Activated CD4-positive, alpha-beta T cell treated with anti-CD3 and anti-CD28 coated beads, Interleukin-2, amount 10 ng/mL, durations not matched to agents 7 days and 5 days (primary cell): ENCODE measurements around the gene MEIOB. TPM values are rescaled to one million over a fixed set of nuclear protein-coding genes. Genes with fewer than 3 reads are reported as not detected.

Experiments
- CTCF ChIA-PET: fragments of 350-600 bp; sonication (Branson Sonifier 250); formaldehyde crosslinking; loops from one replicate; lab custom pipeline; 2021; ENCODE audit warnings: antibody characterized with exemption; lab: Charles Lee
- POLR2A ChIA-PET: fragments of 350-600 bp; sonication (Branson Sonifier 250); formaldehyde crosslinking; loops from one replicate; lab custom pipeline; 2021; ENCODE audit warnings: antibody characterized with exemption; lab: Charles Lee
- DNase-seq: peaks from one replicate; pipeline ENCODE4 v3.0.0-alpha.2; 2020
- H3K27ac Mint-ChIP-seq: one replicate; pipeline ENCODE4 v1.8.0; 2021; ENCODE audit warnings: mild to moderate bottlenecking, moderate library complexity, mixed read lengths
- H3K27me3 Mint-ChIP-seq: one replicate; pipeline ENCODE4 v1.8.0; 2021; ENCODE audit warnings: mixed read lengths
- H3K36me3 Mint-ChIP-seq: one replicate; pipeline ENCODE4 v1.8.0; 2021; ENCODE audit warnings: low read depth, mixed read lengths
- H3K4me1 Mint-ChIP-seq: one replicate; pipeline ENCODE4 v1.8.0; 2021; ENCODE audit warnings: mixed read lengths
- H3K4me3 Mint-ChIP-seq: one replicate; pipeline ENCODE4 v1.8.0; 2021; ENCODE audit warnings: mild to moderate bottlenecking, moderate library complexity, mixed read lengths
- H3K9me3 Mint-ChIP-seq: one replicate; pipeline ENCODE4 v1.8.0; 2021; ENCODE audit warnings: mixed read lengths
- total RNA-seq, 2 experiments: library from RNA; stranded (reverse); gene quantifications; one replicate each; pipeline ENCODE4 v1.2.3, GENCODE V29; 2021

The MEIOB gene
- total RNA-seq, 2 experiments from 2014 or later = not detected

DNA sequence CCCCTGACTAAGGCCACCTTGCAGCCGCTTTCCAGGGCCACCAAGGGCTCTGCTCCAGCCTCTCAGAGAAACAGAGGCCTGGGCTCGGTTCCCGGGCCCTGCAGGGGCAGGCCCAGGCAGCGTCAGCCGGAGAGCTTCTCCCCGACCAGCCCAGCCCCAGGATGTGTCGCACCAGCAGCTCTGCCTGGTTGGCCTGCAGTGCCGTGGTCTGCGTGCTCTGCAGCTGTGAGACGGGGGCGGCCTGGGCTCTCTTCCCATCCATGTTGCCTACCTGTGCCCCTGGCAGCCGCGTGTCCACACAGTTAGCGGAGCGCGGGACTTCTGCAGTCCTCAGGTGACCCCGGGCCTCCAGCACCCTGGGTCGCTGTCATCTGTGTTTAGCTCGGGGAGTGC, 83.3 kb downstream of the MEIOB start:
- Mint-ChIP-seq H3K4me3 (no peak overlapping the region), H3K27me3 (no peaks in the 10 kb centered on the region), H3K27ac (no peak overlapping the region), H3K4me1 (peaks cover 8% of the 10 kb centered on the region), H3K9me3 (no peaks in the 10 kb centered on the region), H3K36me3 (peaks cover 4% of the 10 kb centered on the region)
- ChIA-PET POLR2A (no interaction called here), CTCF (interaction anchor here (0.6 kb wide), 1 partner anchor 675 kb away, joined by 3 read pairs; no protein-coding TSS in a partner anchor)
- no peak for DNase-seq

DNA sequence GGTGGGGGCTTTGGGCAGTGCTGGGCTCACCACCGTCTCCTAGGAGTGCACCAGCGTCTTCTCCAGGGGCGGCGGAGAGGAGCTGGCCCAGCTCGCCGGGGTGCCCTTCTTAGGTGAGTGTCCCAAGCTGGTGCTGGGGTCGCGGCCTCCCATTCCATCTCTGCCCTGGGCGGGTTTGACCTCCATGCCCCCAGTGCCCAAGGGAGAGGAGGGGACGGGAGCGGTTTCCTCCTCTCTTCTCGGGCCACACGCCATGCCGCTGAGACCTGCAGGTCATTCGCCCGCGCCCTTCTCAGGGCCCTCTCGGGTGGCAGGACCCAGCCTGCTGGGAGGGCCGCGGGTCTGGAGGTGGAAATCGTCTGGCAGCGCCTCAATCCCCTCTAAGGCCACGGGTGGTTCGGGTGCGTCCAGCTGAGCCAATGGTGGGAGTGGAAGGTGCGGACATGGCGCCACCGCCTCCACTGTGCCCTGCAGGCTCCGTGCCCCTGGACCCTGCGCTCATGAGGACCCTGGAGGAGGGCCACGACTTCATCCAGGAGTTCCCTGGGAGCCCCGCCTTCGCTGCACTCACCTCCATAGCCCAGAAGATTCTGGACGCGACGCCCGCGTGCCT, 83.8 kb downstream of the MEIOB start:
- Mint-ChIP-seq H3K27ac (no peak overlapping the region), H3K9me3 (no peaks in the 10 kb centered on the region), H3K27me3 (no peaks in the 10 kb centered on the region), H3K4me3 (no peak overlapping the region), H3K4me1 (peaks cover 12% of the 10 kb centered on the region), H3K36me3 (peaks cover 7% of the 10 kb centered on the region)
- ChIA-PET CTCF (interaction anchor here (0.6 to 0.8 kb wide), 2 partner anchors 13 to 675 kb away, joined by 3 to 4 read pairs; no protein-coding TSS in a partner anchor), POLR2A (no interaction called here)
- DNase-seq = no peak

DNA sequence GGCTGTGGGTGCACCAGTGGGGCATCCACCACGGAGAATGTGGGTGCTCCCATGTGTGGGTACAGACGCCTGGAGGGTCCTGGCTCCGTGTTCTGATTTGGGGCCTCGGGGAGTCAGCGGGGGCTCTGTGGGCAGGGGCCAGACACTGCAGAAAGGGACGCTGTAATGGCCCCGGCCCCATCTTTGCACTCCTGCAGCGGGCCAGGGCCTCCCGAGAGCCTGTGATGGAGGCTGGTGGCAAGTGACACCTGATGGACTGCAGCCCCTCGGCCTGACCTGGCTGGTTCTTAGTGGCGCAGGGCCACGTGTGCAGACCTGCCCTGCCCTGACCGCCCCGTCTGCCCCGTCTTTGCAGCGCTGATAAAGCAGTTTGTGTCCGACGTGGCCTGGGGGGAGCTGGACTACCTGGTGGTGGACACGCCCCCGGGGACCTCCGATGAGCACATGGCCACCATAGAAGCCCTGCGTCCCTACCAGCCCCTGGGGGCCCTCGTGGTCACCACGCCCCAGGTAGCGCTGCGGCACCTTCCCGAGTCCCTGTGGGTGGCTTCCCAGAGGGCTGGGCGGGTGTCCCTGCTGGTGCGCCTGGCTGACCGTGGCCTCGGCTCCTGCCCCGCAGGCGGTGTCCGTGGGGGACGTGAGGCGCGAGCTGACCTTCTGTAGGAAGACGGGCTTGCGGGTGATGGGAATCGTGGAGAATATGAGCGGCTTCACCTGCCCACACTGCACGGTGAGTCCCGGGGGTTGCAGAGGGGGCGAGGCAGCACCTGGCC, 84.5 kb downstream of the MEIOB start:
- CTCF ChIA-PET = interaction anchor here (0.6 to 0.8 kb wide), 2 partner anchors 12 to 82 kb away, joined by 3 to 4 read pairs; no protein-coding TSS in a partner anchor
- no peak for DNase-seq
- Mint-ChIP-seq H3K4me1 (peaks cover 13% of the 10 kb centered on the region), H3K36me3 (peaks cover 8% of the 10 kb centered on the region), H3K27me3 (no peaks in the 10 kb centered on the region), H3K9me3 (no peaks in the 10 kb centered on the region), H3K4me3 (no peak overlapping the region), H3K27ac (no peak overlapping the region)
- POLR2A ChIA-PET = no interaction called here

DNA sequence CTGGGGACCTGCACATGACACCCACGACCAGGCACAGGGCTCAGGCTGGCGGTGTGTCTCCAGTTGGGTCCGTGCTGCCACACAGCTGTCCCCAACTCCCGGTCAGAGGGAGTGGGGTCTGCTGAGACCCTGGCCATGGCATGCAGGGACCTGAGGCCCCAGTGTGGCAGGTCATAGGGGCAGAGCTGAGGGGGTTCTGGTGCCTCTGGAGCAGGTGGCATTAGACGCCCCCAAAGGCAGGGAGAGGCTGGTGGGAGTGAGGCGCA, 85.0 kb downstream of the MEIOB start:
- no peak overlapping the region for H3K27ac Mint-ChIP-seq
- ChIA-PET POLR2A (no interaction called here), CTCF (no interaction called here)
- no peak for DNase-seq
- H3K36me3 Mint-ChIP-seq = peaks cover 8% of the 10 kb centered on the region
- H3K4me1 Mint-ChIP-seq = peaks cover 13% of the 10 kb centered on the region
- H3K9me3 Mint-ChIP-seq = no peaks in the 10 kb centered on the region
- no peak overlapping the region for H3K4me3 Mint-ChIP-seq
- H3K27me3 Mint-ChIP-seq = no peaks in the 10 kb centered on the region

DNA sequence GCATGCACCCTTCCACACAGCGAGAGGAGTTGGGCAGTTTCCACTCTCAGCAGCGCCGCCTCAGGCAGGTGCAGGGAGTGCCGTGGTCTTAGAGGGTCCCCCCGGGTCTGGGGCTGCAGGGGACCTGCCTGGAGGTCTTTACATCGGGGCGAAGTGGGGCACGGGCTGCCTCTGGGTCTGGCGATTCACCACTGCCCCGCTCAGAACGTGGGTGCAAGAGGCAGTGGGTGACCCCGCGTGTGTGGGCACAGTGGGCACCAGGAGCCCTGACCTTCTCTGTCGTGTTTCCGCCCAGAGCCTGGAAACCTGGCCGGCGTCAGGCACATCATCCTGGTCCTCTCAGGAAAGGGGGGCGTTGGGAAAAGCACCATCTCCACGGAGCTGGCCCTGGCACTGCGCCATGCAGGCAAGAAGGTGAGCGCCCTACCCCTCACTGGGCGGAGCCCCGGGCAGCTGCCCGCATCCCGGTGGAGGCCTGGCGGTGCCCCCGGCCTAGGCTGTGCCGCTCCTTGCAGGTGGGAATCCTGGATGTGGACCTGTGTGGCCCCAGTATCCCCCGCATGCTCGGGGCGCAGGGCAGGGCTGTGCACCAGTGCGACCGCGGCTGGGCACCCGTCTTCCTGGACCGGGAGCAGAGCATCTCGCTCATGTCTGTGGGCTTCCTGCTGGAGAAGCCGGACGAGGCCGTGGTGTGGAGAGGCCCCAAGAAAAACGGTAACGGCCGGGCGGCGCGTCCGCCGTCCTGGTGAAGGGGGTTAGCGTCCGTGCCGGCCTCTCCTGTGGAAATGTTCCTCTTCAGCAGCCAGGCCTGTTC, 85.5 kb downstream of the MEIOB start:
- H3K4me1 Mint-ChIP-seq = peaks cover 18% of the 10 kb centered on the region
- ChIA-PET CTCF (no interaction called here), POLR2A (no interaction called here)
- no peaks in the 10 kb centered on the region for H3K9me3 Mint-ChIP-seq
- no peak for DNase-seq
- H3K27ac Mint-ChIP-seq = no peak overlapping the region
- H3K36me3 Mint-ChIP-seq = peaks cover 10% of the 10 kb centered on the region
- H3K4me3 Mint-ChIP-seq = no peak overlapping the region
- no peaks in the 10 kb centered on the region for H3K27me3 Mint-ChIP-seq

DNA sequence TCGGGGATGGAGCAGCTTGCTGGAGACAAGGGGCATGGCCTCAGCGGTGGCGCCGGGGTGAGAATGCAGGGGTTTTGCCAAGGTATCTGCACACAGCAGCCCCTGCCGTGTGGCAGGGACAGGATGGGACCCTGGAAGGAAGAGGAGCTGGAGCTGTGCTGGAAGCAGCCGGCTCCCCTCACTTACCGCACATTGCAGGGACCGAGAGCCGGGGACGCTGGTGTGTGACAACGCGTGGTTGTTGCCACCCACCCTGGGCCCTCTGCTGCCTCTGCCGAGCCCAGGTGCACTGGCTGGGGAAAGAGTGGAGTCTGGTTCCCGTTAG, 86.2 kb downstream of the MEIOB start:
- H3K36me3 Mint-ChIP-seq = peaks cover 10% of the 10 kb centered on the region
- no peak overlapping the region for H3K27ac Mint-ChIP-seq
- POLR2A ChIA-PET = no interaction called here
- H3K27me3 Mint-ChIP-seq = no peaks in the 10 kb centered on the region
- peaks cover 25% of the 10 kb centered on the region for H3K4me1 Mint-ChIP-seq
- CTCF ChIA-PET = no interaction called here
- no peaks in the 10 kb centered on the region for H3K9me3 Mint-ChIP-seq
- no peak for DNase-seq
- no peak overlapping the region for H3K4me3 Mint-ChIP-seq

DNA sequence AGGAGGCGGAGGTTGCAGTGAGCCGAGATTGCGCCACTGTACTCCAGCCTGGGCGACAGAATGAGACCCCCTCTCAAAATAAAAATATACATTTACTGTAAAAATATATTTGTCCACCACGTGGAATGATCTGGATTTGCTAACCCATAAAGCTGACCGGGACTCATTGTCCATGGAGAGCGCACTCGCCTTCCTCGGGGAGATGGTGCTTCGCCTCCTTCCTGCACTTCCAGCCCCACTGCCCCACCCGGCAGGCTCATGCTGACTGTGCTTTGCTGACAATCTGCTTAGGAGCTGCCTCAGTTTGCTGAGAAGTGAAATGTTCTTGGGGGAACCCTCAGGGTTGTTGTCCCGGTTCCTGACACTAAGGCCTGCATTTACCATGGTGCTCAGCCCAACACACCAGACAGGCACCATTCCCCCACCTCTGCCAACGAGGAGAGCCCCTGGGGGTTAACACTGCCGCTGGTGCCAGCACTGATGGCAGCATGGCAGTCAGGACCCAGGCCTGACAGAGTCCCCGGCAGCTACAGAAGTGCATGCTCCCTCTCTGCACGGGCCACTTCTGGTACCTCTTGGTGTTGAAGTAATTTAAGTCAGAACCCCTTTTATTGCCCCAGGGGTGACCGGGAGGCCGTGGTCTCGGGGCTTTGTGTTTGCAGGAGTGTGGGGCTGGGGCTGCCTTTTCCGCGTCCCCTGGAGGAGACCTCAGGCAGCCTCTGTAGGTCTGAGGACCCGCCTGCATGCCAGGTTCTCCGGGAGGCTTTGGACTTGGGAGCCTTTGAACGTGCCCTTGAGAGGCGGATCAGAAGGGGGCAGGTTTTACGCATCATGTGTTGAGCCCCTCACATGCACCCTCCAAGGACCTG, 86.8 kb downstream of the MEIOB start:
- Mint-ChIP-seq H3K9me3 (no peaks in the 10 kb centered on the region), H3K36me3 (peaks cover 10% of the 10 kb centered on the region), H3K27ac (peak overlapping the region; percentile 37), H3K27me3 (no peaks in the 10 kb centered on the region), H3K4me1 (peaks cover 25% of the 10 kb centered on the region), H3K4me3 (peak overlapping the region; percentile 20)
- DNase-seq = no peak
- CTCF ChIA-PET = interaction anchor here (0.6 kb wide), 1 partner anchor 11 kb away, joined by 5 read pairs; no protein-coding TSS in a partner anchor
- POLR2A ChIA-PET = no interaction called here

Other genes with a start within 250 kb of the MEIOB start
- gene JPT2, start 193.9 kb downstream of the MEIOB start, total RNA-seq = 10 to 100 TPM; 56.5 to 65.2 TPM
- gene MAPK8IP3, start 166.0 kb downstream of the MEIOB start, total RNA-seq = 100 to 1,000 TPM; 101 to 108 TPM
- gene NME3, start 100.6 kb downstream of the MEIOB start, total RNA-seq = 10 to 100 TPM; 31.3 to 47.4 TPM
- gene EME2, start 99.4 kb downstream of the MEIOB start, total RNA-seq = 10 to 100 TPM; 28.7 to 33.4 TPM
- 100 to 1,000 TPM in 1 of 2 experiments, 10 to 100 TPM in 1; 93.6 to 105 TPM for gene MRPS34, start 99.0 kb downstream of the MEIOB start, total RNA-seq
- gene SPSB3, start 89.6 kb downstream of the MEIOB start, total RNA-seq = 10 to 100 TPM; 38.0 to 42.9 TPM
- gene NUBP2, start 89.2 kb downstream of the MEIOB start, total RNA-seq = 10 to 100 TPM; 40.2 to 53.8 TPM
- gene IGFALS, start 78.5 kb downstream of the MEIOB start, total RNA-seq = under 1 TPM in 1 of 2 experiments, not detected in 1; 0.15 TPM
- gene HAGH, start 45.3 kb downstream of the MEIOB start, total RNA-seq = 10 to 100 TPM; 34.9 to 45.6 TPM
- 10 to 100 TPM; 11.3 to 12.9 TPM for gene FAHD1, start 45.0 kb downstream of the MEIOB start, total RNA-seq
- gene HS3ST6, start 46.3 kb upstream of the MEIOB start, total RNA-seq = not detected
- 10 to 100 TPM; 12.8 to 13.6 TPM for gene MSRB1, start 71.0 kb upstream of the MEIOB start, total RNA-seq
- gene RPL3L, start 82.5 kb upstream of the MEIOB start, total RNA-seq = not detected
- 100 to 1,000 TPM; 103 to 125 TPM for gene NDUFB10, start 87.4 kb upstream of the MEIOB start, total RNA-seq
- gene RPS2, start 92.7 kb upstream of the MEIOB start, total RNA-seq = 1,000 to 10,000 TPM; 2,564 to 2,882 TPM
- gene RNF151, start 94.7 kb upstream of the MEIOB start, total RNA-seq = not detected
- 10 to 100 TPM; 26.1 to 27.0 TPM for gene TBL3, start 99.9 kb upstream of the MEIOB start, total RNA-seq
- gene NOXO1, start 109.3 kb upstream of the MEIOB start, total RNA-seq = under 1 TPM; 0.87 to 0.89 TPM
- 10 to 100 TPM; 23.8 to 25.2 TPM for gene GFER, start 112.0 kb upstream of the MEIOB start, total RNA-seq
- gene SYNGR3, start 117.8 kb upstream of the MEIOB start, total RNA-seq = 1 to 10 TPM; 1.3 to 1.9 TPM
- 10 to 100 TPM; 56.3 to 56.5 TPM for gene ZNF598, start 137.7 kb upstream of the MEIOB start, total RNA-seq
- under 1 TPM; 0.42 to 0.69 TPM for gene NPW, start 147.6 kb upstream of the MEIOB start, total RNA-seq
- gene NHERF2, start 154.7 kb upstream of the MEIOB start, total RNA-seq = 1 to 10 TPM; 1.1 to 1.4 TPM
- 10 to 100 TPM; 23.8 to 34.4 TPM for gene NTHL1, start 175.7 kb upstream of the MEIOB start, total RNA-seq
- gene TSC2, start 175.8 kb upstream of the MEIOB start, total RNA-seq = 100 to 1,000 TPM; 112 to 115 TPM